Cardiac fibroblast (primary cell): ENCODE data around the gene TXNDC17.
"Not testable (repeated sequence)": the region's sequence is repeated elsewhere in the genome, so short reads cannot be mapped to it uniquely, and the experiment has no call there.

Experiments used
- DNase-seq, 2 donors: peaks; one replicate each; pipeline versions ENCODE4 v3.0.0 to v3.0.0-alpha.2; 2010; ENCODE audit warnings: low read depth in 2 of 2
- H3K4me3 ChIP-seq, 2 donors: replicated peaks in 1 of 2; 1 replicate in 1 of 2; 2 replicates in 1 of 2; pipeline ENCODE4 v1.5.1; 2011; ENCODE audit warnings: low read depth in 2 of 2, low read length in 2 of 2, mild to moderate bottlenecking in 2 of 2, moderate library complexity in 1 of 2
- TF ChIP-seq, protein P1 (sequence below): IDR thresholded peaks from one replicate; pipeline ENCODE4 v1.5.1; 2011; ENCODE audit warnings: low read depth, mild to moderate bottlenecking, low read length, inconsistent platforms

The TXNDC17 gene

DNA sequence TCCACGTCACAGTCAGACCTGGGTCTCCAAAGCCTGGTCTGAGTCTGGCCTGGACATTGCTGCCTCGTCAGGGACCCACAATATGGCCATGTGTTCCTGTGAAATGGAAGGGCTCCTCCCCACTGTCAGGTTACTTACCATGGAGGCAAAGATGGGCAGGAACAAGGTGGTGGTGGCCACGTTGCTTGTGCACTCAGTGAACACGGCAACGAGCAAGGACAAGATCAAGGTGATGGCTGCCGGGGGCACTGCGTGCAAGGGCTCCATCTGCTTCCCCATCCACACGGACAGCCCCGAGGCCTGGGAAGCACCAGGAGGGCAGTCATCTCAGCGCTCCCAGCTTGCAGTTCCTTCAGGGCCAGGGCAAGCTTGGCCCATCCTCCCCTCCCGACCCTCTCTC lies 49.8 kb downstream of the TXNDC17 start:
- H3K4me3 ChIP-seq = no peak overlapping the region
- TF ChIP-seq, protein P1, sequence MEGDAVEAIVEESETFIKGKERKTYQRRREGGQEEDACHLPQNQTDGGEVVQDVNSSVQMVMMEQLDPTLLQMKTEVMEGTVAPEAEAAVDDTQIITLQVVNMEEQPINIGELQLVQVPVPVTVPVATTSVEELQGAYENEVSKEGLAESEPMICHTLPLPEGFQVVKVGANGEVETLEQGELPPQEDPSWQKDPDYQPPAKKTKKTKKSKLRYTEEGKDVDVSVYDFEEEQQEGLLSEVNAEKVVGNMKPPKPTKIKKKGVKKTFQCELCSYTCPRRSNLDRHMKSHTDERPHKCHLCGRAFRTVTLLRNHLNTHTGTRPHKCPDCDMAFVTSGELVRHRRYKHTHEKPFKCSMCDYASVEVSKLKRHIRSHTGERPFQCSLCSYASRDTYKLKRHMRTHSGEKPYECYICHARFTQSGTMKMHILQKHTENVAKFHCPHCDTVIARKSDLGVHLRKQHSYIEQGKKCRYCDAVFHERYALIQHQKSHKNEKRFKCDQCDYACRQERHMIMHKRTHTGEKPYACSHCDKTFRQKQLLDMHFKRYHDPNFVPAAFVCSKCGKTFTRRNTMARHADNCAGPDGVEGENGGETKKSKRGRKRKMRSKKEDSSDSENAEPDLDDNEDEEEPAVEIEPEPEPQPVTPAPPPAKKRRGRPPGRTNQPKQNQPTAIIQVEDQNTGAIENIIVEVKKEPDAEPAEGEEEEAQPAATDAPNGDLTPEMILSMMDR = no peak
- no peak for DNase-seq

DNA sequence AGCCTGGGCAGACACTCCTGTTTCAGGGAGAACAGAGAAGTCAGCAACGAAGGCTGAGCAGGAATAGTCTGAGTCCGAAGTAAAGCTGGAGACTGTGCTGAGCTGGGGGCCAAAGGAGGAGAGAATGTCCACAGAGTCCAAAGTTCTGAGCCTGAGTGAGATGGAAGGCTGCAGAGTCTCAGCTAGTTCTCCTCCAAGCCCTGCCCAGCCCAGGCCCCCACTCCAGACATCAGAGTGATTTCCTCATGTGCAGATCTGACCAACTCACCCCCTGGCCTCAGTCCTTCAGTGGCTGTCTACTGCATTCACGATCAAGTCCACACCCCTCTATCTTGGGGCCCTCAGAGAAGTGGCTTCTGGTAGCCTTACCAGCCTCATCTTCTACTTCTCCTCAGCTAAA lies 50.7 kb downstream of the TXNDC17 start:
- H3K4me3 ChIP-seq = no peak overlapping the region
- TF ChIP-seq, protein P1 = no peak
- no peak for DNase-seq

DNA sequence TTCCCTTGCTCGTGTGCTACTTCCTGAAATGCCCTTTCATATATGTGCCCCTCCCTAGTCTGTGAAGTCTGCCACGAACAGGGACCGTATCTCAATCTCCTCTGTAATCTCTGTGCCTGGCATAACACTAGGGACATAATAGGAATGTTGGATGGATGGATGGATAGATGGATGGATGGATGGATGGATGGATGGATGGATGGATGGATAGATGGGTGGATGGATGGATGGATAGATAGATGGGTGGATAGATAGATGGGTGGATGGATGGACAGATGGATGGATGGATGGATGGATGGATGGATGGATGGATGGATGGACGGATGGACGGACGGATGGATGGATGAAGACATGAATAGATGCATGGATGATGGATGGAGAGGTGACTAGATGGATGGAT lies 51.1 kb downstream of the TXNDC17 start:
- H3K4me3 ChIP-seq, DNase-seq: not testable (repeated sequence)
